LNCaP clone FGC (cell line): Measurements from ENCODE around the gene DMRTA2.

Experiments
- DNase-seq: peaks from one replicate; pipeline ENCODE4 v3.0.0-alpha.2; 2011; ENCODE audit warnings: low read depth
- H3K4me3 ChIP-seq: 2 replicates; pipeline ENCODE4 v1.5.1; 2011; ENCODE audit warnings: mild to moderate bottlenecking, low read depth, low read length, control low read depth
- TF ChIP-seq, protein P1 (sequence below): IDR thresholded peaks from 2 replicates; pipeline ENCODE4 v1.5.1; 2012; ENCODE audit warnings: mild to moderate bottlenecking; ENCODE audit not compliant: control insufficient read depth, insufficient read depth; ENCODE audit errors: extremely low read depth

DMRTA2 gene

DNA sequence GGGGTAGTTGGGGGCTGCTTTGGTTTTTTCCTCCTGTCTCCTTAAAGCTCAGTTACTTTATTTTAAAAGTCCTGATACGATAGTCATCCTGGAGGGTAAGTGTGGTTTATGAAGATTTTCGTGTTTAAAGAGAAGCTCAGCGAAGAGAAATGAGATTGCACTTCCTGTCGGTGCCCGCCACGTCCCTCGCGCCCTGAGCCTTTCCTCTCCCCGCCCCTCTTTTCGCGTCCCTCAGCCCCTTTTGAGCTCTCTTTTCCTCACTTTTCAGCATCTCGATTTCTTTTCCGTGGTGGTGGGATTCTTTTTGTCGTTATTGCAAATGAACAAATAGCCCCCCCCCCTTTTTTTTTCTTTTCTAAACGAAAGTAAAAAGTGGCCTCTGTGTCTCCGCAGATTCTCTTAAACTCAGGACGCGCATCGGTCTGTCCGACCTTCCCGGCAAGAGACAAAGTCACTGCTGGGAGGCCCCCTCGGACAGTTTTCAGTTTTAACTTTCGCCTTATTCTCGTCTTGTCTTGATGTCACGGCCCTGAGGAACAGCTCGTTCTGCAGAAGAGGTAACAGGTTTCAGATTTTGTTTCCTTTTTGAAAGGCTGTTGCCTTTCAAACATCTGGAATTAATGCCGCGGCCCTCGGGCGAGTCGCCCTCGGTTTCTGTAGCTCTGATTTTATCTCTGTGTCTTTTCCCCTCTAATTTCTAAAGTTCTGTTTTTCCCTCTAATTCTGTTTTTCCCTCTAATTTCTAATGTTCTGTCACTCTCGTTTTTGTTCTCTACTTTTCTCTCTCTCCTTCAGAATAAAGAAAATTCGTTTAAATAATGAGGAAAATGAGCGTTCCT is 1.0 kb upstream of the DMRTA2 start:
- no peak for DNase-seq
- TF ChIP-seq, protein P1, sequence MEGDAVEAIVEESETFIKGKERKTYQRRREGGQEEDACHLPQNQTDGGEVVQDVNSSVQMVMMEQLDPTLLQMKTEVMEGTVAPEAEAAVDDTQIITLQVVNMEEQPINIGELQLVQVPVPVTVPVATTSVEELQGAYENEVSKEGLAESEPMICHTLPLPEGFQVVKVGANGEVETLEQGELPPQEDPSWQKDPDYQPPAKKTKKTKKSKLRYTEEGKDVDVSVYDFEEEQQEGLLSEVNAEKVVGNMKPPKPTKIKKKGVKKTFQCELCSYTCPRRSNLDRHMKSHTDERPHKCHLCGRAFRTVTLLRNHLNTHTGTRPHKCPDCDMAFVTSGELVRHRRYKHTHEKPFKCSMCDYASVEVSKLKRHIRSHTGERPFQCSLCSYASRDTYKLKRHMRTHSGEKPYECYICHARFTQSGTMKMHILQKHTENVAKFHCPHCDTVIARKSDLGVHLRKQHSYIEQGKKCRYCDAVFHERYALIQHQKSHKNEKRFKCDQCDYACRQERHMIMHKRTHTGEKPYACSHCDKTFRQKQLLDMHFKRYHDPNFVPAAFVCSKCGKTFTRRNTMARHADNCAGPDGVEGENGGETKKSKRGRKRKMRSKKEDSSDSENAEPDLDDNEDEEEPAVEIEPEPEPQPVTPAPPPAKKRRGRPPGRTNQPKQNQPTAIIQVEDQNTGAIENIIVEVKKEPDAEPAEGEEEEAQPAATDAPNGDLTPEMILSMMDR, result no peak
- no peak overlapping the region for H3K4me3 ChIP-seq

- no peak for DNase-seq
- no peak overlapping the region for H3K4me3 ChIP-seq
Observed at GRCh38 chr1:50423670-50424000, 392 bp upstream of the DMRTA2 start.

DNA sequence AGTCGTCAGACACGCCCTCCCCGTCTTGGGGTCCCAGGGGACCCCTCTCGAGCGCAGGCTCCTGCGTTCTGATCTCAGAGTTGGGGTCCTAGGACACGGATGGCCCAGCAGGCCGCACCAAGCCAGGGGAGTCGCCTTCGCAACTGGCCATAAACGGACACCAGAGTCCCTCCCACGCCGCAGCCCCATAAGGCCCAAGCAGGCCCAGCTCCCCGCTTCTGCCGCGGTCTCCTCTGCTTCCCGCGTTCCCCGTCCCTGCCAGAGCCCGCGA is 633 bp downstream of the DMRTA2 start:
- no peak overlapping the region for H3K4me3 ChIP-seq
- DNase-seq, result no peak

More at GRCh38 chr1:50423670-50424000, 392 bp upstream of the DMRTA2 start:
- TF ChIP-seq, protein P1, result no peak

DNA sequence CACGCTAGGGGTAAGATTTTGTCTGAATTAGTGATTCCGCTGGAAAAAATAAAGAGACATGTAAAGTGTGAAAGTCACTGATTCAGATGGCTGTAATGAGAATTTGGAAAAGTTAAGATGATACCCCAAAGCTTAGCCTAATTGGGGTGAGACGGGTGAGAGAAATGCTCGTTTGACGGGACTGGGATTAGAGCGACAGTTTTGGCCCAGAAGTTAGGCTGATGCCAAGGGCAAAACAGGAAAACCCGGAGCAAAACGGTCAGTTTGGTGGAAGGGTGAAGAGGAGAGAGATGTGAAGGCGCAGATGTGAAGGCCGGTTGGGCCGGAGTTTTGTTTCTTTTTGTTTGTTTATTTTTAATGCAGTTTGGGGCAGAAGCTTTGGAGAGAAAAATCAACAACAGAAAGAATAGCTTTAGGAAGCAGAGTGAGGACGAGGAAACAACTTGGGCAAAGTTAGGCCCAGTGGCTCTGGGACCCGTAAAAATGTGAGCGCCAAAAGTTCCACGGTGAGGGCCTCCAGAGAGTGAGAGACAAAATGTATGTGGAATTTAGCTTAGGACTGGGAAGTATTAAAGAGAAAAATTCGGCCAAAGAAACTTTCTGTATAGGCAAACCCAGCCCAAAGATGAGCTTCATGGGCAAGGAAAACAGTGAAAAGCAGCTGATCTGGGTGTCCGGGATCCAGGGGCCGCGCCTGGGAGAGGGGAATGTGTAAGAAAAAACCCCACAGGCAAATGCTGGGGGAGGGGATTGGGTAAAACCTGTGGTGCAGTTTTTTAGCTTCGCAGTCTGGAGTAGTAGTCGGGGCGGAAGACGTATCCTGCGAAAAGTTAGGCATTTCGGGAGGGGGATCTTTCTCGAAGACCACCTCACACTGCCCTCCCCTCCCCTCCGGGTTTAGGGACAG is 1.2 kb downstream of the DMRTA2 start:
- H3K4me3 ChIP-seq, result no peak overlapping the region
- no peak for DNase-seq
- TF ChIP-seq, protein P1, result no peak

More for the DNA sequence above, 633 bp downstream of the DMRTA2 start:
- TF ChIP-seq, protein P1, result no peak

- no peak overlapping the region for H3K4me3 ChIP-seq
- TF ChIP-seq, protein P1, result no peak
- no peak for DNase-seq
Observed at GRCh38 chr1:50421366-50421748, 1.9 kb downstream of the DMRTA2 start.

DNA sequence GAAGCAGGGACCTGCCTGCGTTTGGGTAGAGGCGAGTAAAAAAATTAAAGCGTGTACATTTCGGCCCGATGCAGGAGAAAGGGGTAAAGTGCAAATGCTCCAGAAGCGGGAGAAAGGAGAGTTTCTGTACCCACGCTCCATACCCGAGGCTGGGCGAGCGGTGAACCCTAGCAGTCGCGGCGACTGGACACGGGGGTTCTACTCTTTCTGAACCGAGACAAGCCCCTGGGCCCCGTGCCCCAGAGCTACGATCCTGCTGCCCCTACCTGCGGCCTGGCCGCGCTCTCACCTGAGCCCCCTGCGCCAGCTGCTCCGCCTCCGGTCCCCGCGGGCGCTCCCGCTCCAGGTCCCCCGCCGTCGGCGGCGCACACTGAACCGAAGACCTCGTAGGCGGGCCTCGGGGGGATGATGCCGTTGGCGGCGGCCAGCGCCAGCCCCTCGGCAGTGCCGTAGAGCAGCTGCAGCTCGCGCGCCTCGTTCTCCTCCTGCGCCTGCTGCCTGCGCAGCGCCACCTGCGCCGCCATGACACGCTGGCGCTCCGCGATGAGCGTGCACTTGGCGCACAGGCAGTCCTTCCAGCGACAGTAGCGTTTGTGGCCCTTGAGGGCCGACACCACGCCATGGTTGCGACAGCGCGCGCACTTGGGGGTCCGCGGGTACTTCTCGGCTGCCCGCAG is 2.4 kb downstream of the DMRTA2 start:
- TF ChIP-seq, protein P1, result no peak
- no peak for DNase-seq
- H3K4me3 ChIP-seq, result no peak overlapping the region
